Measurements from ENCODE around the gene PUS10. TPM values are rescaled to one million over a fixed set of nuclear protein-coding genes. Genes with fewer than 3 reads are reported as not detected.

The PUS10 gene
- total RNA-seq, 1 experiment from 2014 or later = 5.2 TPM

DNA sequence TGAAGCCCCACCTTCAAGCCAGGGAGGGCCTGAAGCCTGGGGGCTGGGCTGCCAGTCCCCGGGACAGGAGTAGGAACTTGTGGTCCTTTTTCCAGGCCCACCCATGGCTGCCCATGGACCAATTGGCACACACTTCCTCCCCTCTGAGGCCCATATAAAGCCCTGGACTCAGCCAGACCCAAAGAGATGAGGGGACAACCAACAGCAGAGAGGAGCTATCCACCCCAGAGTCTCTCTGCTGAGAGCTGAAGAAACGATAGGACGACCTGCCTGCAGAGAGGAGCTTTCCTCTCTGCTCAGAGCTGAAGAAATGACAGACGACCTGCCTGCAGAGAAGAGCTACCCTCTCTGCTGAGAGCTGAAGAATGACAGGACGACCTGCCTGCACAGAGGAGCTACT is 44.4 kb downstream of the PUS10 start:
- no peak for DNase-seq (ENCODE audit: low read depth)

DNA sequence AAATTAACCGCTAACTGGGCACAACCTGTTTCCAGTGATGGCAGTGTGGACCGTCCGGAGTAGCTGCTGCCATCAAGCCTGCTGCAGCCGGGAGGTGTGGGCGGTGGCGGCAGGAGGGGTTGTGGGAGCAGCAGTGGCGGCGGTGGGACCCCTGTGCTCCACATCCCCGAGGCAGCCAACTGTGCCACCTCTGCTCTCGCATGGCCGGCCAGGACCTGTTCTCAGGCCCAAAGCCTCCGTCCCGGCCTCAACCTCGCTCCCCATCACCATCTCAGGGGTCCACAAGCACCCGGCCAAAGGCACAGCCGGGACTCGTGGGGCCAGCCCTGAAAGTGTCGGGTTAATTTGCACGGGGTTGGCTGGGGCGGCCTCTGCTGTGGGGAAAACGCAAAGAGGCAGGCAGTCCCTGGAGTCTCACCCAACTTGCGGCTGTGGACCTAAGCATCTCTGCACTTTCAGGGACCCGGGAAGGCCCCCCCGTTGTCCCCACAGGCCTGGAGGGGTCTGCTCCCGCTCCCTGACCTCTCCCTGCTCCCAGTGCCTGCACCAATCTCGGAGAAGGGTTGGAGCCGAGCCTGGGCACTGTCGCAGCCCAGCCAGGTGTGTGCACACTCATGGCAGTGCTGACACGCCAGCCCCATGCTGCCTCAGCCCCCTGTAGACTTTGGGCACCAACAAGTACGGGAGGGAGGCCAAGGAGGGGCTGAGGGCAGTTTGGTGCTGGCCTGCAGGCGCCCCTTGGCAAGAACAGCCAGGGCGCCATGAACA is 45.0 kb downstream of the PUS10 start:
- DNase-seq (ENCODE audit: low read depth) = no peak

- no peak for DNase-seq (ENCODE audit: low read depth)
Measured at GRCh38 chr2:60966507-60967405, 51.3 kb downstream of the PUS10 start.

DNA sequence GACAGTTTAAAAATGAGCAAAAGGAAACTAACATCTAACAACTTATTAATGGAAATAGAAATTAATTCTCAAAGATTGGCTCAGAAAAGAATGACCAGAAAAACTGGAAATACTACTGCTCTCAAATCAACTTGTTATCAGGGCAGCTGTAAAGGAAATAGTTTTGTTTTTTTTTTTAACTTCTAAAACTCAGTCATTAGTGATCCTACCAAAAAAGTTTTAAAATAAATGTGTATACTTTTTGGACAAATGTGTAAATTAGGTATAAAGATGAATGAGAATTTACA is 52.6 kb downstream of the PUS10 start:
- DNase-seq (ENCODE audit: low read depth) = no peak

DNA sequence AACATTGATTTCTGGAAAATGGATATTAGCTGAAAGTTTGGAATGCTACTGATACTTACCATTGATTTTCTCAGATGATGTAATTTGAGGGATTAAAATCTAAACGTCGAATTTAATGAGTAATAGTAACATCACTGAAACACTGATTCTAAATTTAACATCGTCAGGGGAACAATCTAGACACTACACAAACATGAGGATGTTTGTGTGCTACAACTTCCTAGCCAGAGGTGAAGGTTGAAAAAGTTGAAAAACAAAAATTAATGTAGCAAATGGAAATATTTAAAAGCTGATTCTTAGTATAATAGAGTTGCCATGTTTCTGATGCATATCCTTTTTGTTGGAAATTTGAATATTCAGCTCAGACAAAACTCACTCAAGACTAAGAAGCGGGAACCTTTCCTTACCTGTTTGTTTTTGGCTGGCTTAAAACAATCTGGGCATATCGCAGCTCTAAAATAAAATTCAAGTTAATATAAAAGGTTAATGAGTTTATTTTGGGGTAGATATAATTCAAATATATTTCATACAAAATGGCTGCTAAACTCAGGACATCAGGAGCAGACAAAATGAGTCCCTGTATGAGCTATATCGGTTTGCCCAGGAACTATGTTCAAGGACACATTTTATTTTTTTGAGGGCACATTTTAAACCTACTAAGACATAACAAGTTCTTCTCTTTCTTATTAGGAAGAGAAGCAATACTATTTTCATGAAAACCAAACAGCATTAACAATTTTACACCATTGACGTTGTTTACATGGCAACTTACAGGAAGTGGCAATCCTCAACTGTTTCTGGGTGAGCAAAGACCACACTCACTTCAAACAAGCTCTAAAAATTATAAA is 53.2 kb downstream of the PUS10 start:
- no peak for DNase-seq (ENCODE audit: low read depth)

- DNase-seq (ENCODE audit: low read depth) = no peak
Measured at GRCh38 chr2:60963190-60963589, 54.9 kb downstream of the PUS10 start.

GRCh38 chr2:60962528-60962927 is 55.5 kb downstream of the PUS10 start:
- DNase-seq (ENCODE audit: low read depth) = no peak

- DNase-seq (ENCODE audit: low read depth) = peak; percentile 51
Measured at GRCh38 chr2:60961457-60961856, 56.6 kb downstream of the PUS10 start.

DNA sequence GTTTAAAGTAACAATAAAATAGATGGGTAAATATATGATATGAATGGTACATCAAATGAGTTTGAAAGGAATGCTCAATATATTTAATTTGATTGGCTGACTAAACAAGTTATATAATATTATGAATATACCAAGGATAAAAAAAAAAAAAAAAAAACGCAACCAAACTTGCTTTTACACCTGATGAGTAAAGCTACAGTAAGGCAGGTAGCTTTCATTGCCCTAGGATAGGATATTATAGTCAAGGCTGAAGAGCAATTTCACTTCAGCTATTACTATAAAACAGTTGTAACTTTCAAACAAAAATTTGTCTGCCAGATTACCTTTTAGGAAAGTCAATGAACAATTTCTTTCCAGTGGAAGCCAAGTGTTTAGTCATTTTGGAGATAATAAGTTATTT is 57.3 kb downstream of the PUS10 start:
- DNase-seq (ENCODE audit: low read depth) = no peak

DNA sequence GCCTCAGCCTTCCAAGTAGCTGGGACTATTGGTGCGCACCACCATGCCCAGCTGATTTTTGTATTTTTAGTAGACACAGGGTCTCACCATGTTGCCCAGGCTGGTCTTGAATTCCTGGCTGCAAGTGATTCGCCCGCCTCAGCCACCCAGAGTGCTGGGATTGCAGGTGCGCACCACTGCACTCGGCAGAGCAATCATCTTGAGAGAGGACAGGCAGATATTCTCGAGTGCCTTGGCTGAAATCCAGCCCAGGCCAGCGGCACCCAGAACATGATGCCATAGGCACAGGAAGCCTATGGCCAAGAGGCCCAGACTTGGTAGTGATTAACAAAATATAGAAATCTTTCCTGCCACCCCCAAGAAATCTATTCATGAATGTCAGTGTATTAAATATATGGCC is 58.6 kb downstream of the PUS10 start:
- no peak for DNase-seq (ENCODE audit: low read depth)

GRCh38 chr2:60958800-60959199 is 59.3 kb downstream of the PUS10 start:
- peak; percentile 22 for DNase-seq (ENCODE audit: low read depth)

DNA sequence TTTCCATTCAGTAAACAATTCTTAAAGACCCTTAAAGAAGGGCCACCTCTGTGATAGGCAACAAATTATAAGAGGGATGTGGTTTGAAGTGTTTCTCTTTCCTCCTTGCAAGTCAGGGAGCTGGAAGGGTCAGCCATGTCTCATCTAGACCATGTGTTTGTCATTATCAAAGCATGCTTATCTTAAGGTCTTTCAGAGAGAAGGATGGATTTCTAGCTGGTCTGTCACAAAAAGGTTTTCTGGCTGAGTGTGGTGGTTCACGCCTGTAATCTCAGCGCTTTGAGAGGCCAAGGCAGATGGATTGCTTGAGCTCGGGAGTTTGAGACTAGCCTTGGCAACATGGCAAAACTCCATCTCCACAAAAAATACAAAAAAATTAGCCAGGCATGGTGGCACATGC is 59.7 kb downstream of the PUS10 start:
- no peak for DNase-seq (ENCODE audit: low read depth)

DNA sequence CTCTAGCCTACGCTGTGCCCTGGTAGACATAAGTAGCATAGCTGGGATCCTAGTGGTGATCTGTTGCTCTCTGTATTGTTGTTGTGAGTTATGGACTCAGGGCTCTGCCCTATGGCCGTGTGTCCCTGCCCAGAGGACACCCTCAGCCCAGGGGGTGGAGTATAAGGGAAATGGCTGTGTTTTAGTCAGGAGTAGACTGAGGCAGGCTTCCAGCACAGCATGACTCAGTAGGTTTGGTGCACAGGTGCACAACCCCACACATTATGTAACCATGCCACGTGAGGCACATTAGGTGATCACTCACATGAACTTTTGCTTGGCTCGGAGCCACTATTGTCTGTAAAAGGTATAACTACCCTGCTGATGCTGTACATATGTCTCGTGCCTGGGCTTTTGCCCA is 60.4 kb downstream of the PUS10 start:
- no peak for DNase-seq (ENCODE audit: low read depth)

DNA sequence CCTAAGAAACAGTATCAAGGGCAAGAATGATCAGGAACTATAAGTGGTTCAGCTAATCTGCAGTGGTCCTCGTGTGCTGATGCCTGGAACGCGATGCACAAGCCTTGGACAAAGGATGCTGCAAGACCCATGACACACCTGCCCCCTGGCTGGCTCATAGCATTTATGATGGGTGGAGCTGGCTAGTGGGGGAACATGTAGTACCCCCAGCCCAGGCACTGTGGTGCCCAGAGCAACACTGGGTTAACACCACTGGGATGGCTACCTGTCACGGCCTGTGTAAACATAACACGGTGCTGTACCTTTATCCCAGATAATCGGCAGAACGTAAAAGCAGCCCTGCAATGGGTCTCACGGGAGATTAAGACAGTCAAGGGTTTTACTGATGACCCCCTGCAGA is 60.8 kb downstream of the PUS10 start:
- DNase-seq (ENCODE audit: low read depth) = no peak

DNA sequence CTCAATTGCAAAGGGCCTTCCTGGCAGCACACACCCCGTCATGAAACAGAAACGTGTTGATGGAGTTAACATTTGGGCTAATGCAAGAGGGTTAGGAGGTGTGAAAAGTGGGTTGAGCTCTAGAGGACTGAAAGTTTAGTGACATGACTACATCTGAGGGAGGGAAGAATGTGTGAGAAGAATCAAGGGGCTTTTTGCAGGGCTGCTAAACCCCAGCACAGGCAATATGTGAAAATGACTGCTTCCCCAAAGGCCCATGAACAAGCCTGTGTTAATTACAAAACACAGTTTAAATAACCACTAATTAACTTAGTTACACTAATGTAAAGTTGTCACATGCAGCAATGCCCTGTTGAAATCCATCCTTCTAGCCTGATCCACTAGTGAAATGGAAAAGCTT is 63.9 kb downstream of the PUS10 start:
- no peak for DNase-seq (ENCODE audit: low read depth)

DNA sequence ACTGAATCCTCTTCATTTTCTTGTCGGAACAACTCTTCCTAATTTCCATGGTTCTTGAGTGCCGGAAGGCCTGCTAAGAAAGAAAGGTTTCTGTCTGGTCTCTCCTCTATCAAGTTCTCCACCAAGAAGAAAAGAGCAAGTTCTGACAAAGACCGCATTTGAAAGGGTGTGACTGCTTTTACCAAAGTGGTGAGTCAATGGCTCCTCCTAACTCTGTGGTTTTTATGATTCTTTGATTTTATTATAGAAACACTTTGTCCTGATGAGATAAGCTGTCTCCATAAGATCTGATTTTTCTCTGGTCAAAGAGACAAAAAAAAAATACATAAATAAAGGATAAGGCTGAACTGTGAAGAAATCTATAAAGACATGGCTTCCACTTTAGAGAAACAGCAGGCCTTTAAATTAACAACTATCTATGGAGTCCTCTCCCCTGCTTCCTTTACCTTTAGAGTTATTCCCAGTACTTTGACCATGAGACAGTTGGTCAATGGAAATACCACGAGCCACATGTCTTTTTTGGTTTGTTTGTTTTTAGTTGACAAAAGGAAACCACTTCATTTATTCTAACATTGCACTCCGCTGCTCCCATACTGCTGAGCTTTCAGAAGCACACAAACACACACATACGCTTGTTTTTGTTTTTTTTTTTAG is 69.0 kb downstream of the PUS10 start:
- peak; percentile 76 for DNase-seq (ENCODE audit: low read depth)

DNA sequence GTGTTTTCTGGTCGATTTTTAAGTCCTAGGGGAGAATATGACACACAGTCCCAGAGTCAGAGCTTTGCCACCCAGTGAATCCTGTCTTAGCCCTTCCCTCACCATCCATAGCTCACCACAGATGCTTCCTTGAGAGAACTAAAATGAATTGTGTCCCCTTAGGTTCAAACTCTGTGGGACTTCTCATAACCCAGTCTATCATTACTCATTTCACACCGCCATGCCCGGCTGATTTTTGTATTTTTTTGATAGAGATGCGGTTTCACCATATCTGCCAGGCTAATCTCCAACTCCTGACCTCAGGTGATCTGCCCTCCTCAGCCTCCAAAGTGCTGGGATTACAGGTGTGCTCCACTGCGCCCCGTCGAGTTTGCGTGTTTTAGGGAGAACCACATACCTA is 69.9 kb downstream of the PUS10 start:
- no peak for DNase-seq (ENCODE audit: low read depth)

DNA sequence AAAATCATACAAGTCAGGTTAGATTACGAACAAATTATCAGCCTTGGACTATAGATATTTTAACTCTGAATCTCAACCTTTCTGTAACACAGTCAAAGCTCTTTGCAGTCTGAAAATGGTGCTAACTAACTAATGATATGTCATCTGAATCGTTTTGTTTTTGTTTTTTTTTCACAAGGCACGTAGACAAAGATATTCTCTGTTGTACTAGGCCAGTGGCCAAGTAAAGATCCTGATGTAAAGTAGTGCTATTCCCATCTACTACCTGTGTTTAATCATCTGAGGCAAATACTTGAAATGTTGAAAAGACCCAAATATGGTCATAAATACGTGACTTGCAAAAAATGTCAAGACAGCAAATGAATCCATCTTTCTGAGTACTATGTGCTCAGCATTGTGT is 71.0 kb downstream of the PUS10 start:
- no peak for DNase-seq (ENCODE audit: low read depth)

DNA sequence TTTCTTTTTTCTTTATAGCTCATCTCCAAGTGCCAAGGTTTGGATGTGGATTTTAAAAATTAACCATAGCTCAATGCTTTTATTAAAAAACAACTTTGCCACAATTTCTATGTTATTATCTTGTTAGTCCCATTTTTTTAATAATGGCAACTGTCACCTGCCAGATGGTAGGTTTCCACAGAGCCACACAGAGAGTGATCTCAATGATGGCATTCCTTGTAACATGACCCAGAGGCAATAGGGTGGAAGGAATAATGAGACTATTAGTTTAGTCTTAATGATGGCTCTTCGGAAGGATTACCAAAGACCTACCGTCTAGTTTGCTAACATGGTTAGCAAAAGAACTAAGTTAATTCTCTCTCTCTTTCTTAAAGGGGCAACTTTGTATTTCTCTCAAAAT is 72.7 kb downstream of the PUS10 start:
- DNase-seq (ENCODE audit: low read depth) = no peak

- no peak for DNase-seq (ENCODE audit: low read depth)
Measured at GRCh38 chr2:60939622-60940021, 78.4 kb downstream of the PUS10 start.

DNA sequence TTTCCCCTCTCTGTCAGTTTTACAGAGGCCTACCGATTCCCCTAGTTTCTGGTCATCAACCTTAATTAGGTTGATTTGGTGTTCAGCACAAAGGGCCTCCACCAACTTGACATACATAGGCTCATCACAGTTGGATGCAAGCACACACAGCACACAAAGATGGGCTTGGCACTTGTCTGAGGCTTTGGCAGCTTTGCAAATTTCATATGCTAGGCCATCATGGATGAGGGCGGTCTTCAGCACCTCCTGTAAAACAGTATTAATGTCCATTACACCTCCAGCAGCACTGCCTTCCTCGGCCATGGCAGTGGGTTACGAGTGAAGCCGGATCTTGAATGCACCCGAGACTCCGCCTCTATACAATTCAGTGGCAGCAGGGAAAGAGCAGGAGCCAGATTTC is 79.8 kb downstream of the PUS10 start:
- no peak for DNase-seq (ENCODE audit: low read depth)

DNA sequence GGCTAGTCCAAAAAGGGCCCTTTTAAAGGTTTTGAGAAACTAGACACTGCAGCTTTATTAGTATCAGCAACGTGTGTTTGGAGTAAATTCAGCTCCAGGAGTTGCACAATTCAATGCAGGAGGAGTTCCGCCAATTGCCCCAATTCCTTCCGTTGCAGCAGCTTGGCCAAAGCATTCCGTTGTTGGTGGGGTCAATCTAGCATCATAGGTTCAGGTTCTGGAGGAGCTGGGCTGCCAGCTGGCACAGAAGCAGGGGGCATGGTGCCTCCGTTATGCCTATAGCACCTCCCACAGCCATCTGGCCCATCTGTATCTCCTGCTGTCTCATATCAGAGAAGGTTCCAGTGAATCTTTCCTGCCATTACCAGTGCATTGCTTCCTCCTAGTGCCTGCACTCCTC is 81.3 kb downstream of the PUS10 start:
- no peak for DNase-seq (ENCODE audit: low read depth)
